Muscle of leg (tissue), 16 donors: ENCODE measurements around the gene RAD50. TPM values are rescaled to one million over a fixed set of nuclear protein-coding genes. Genes with fewer than 3 reads are reported as not detected.
"Not testable (repeated sequence)": the region's sequence is repeated elsewhere in the genome, so short reads cannot be mapped to it uniquely, and the experiment has no call there.

ENCODE experiments used
- DNase-seq: peaks from one replicate; pipeline ENCODE4 v3.0.0; 2013
- H3K27ac ChIP-seq: one replicate; pipeline ENCODE4 v1.5.1; 2013; ENCODE audit warnings: mild to moderate bottlenecking, low read length, control low read depth
- H3K27me3 ChIP-seq: one replicate; pipeline ENCODE4 v1.6.1; 2013; ENCODE audit warnings: low read length; ENCODE audit not compliant: control insufficient read depth, insufficient read depth
- H3K36me3 ChIP-seq: one replicate; pipeline ENCODE4 v1.6.1; 2013; ENCODE audit warnings: low read length; ENCODE audit not compliant: control insufficient read depth, insufficient read depth
- H3K4me1 ChIP-seq: one replicate; pipeline ENCODE4 v1.6.1; 2013; ENCODE audit warnings: low read length; ENCODE audit not compliant: control insufficient read depth, insufficient read depth
- H3K4me3 ChIP-seq: one replicate; pipeline ENCODE4 v1.5.1; 2013; ENCODE audit warnings: low read length, control low read depth
- H3K9me3 ChIP-seq: replicated peaks from 2 replicates; pipeline ENCODE4 v1.6.1; 2013; ENCODE audit warnings: low read depth, low read length; ENCODE audit not compliant: control insufficient read depth
- WGBS: methylation state at CpG from one replicate; pipeline ENCODE4 v1.1.5; 2013; ENCODE audit warnings: missing lambda C conversion rate; ENCODE audit not compliant: insufficient coverage; 5-methylcytosine and 5-hydroxymethylcytosine counted together
- long read RNA-seq, 11 donors: transcript quantifications; one replicate each; lab custom pipeline, GENCODE V29; 2026
- polyA plus RNA-seq, 8 donors: library from polyadenylated mRNA; unstranded; fragments of 120-200 nt; gene quantifications; one replicate each; pipeline versions ENCODE4 v1.2.1 to v1.2.3, GENCODE V29; 2013; ENCODE audit warnings: inconsistent platforms in 1 of 8, low replicate concordance in 1 of 8; ENCODE audit not compliant: insufficient read length in 8 of 8, insufficient read depth in 1 of 8
- total RNA-seq: library from RNA; stranded (reverse); fragments of 120-200 nt; gene quantifications from one replicate; pipeline ENCODE4 v1.2.4, GENCODE V29; 2013

Gene RAD50
- total RNA-seq, result 16.9 TPM
- polyA plus RNA-seq, result 10 to 100 TPM; 14.1 to 29.1 (median 22.2) TPM
- long read RNA-seq, donor 1, result 0 reads
- long read RNA-seq, donor 2, result 0 reads
- long read RNA-seq, donor 3, full-length matches to known transcripts, result 1 of 20 reads
- long read RNA-seq, donor 3, partial matches to known transcripts, result 19 of 20 reads
- long read RNA-seq, donor 3, other reads (novel, unspliced or antisense), result 0 of 20 reads
- long read RNA-seq, donor 4, result 0 reads
- long read RNA-seq, donor 5, partial matches to known transcripts, result 13 of 13 reads
- long read RNA-seq, donor 5, other reads (novel, unspliced or antisense), result 0 of 13 reads
- long read RNA-seq, donor 6, result 0 reads
- long read RNA-seq, donor 7, result 0 reads
- long read RNA-seq, donor 8, result 0 reads
- long read RNA-seq, donor 9, result 0 reads
- long read RNA-seq, donor 10, partial matches to known transcripts, result 6 of 6 reads
- long read RNA-seq, donor 10, other reads (novel, unspliced or antisense), result 0 of 6 reads
- long read RNA-seq, donor 11, result 0 reads

DNA sequence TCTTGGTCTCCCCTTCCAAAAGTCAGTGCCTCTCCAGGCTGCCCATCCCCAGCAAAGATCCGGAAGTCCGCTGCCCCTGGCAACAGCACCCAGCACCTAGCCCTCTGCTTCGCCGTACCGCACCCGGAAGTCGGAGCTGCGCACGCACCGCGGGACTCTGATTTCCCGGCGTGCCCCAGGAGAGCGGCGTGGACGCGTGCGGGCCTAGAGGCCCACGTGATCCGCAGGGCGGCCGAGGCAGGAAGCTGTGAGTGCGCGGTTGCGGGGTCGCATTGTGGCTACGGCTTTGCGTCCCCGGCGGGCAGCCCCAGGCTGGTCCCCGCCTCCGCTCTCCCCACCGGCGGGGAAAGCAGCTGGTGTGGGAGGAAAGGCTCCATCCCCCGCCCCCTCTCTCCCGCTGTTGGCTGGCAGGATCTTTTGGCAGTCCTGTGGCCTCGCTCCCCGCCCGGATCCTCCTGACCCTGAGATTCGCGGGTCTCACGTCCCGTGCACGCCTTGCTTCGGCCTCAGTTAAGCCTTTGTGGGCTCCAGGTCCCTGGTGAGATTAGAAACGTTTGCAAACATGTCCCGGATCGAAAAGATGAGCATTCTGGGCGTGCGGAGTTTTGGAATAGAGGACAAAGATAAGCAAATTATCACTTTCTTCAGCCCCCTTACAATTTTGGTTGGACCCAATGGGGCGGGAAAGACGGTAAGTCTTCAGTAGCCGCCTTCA lies at the start of gene RAD50:
RAD50 (plus strand) TSS at position 215 of the 715 bp plus-strand sequence; CDS start at position 563, 348 bp downstream.
- peak within 1 kb of the TSS; percentile 97 for H3K27ac ChIP-seq
- peak within 1 kb of the TSS; percentile 87 for H3K4me3 ChIP-seq
- peaks cover 4% of the 10 kb centered on the region for H3K4me1 ChIP-seq
- H3K9me3 ChIP-seq, result no peaks in the 10 kb centered on the region
- no peaks in the 10 kb centered on the region for H3K27me3 ChIP-seq
- DNase-seq, result peak; percentile 95
- H3K36me3 ChIP-seq, result peaks cover 6% of the 10 kb centered on the region
- whole genome bisulfite sequencing, result 0% methylated on average over 33 of the region's 53 CpGs

DNA sequence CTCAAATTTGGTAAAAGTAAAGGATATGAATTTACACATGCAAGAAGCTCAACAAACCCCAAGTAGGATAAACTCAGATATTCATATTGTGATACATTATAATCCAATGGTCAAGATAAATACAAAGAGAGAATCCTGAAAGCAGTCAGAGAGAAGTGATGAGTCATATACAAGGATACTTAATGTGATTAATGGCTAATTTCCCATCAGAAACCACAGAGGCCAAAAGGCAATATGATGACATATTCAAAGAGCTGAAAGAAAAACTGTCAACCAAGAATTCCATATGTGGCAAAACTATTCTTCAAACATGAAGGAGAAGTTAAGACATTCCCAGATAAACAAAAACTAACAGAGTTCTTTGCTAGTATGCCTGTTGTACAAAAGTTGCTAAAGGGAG lies 46.7 kb upstream of the RAD50 start:
- Histone ChIP-seq H3K27ac (no peak overlapping the region), H3K9me3 (peaks cover 2% of the 10 kb centered on the region), H3K36me3 (no peaks in the 10 kb centered on the region), H3K4me3 (no peak overlapping the region), H3K4me1 (peaks cover 3% of the 10 kb centered on the region), H3K27me3 (no peaks in the 10 kb centered on the region)
- no peak for DNase-seq

- not testable (repeated sequence) for DNase-seq, H3K9me3 ChIP-seq, H3K4me3 ChIP-seq, H3K27ac ChIP-seq, H3K27me3 ChIP-seq, H3K36me3 ChIP-seq, H3K4me1 ChIP-seq
- no CpG with 5 or more reads among the region's 25 CpGs for WGBS
Observed at GRCh38 chr5:132513618-132514336, 43.0 kb upstream of the RAD50 start.

DNA sequence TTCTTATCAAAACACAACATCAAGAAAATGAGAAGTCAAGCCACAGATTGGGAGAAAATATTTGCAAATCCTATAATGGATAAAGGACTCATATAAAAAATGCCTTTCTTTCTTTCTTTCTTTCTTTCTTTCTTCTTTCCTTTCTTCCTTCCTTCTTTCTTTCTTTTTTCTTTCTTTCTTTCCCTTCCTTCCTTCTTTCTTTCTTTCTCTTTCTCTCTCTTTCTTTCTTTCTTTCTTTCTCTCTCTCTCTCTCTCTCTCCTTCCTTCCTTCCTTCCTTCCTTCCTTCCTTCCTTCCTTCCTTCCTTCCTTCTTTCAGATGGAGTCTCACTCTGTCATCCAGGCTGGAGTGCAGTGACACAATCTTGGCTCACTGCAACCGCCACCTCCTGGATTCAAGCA lies 34.7 kb upstream of the RAD50 start:
- not testable (repeated sequence) for H3K4me1 ChIP-seq, H3K36me3 ChIP-seq, H3K27me3 ChIP-seq, DNase-seq, H3K9me3 ChIP-seq, H3K4me3 ChIP-seq, H3K27ac ChIP-seq
- WGBS, result no CpG with 5 or more reads among the region's 1 CpG

DNA sequence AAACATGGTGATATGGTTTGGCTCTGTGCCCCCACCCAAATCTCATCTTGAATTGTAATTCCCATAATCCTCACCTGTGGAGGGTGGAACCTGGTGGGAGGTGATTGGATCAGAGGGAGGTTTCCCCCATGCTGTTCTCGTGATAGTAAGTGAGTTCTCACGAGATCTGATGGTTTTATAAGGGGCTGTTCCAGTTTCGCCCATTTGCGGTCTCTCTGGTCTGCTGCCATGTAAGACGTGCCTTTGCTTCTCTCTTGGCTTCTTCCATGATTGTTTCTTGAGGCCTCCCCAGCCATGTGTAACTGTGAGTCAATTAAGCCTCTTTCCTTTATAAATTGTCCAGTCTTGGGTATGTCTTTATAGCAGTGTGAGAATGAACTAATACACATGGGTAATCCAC lies 31.9 kb upstream of the RAD50 start:
- H3K27me3 ChIP-seq, DNase-seq, H3K36me3 ChIP-seq, H3K27ac ChIP-seq, H3K4me1 ChIP-seq, H3K4me3 ChIP-seq, H3K9me3 ChIP-seq: not testable (repeated sequence)
- WGBS, result no CpG with 5 or more reads among the region's 5 CpGs

GRCh38 chr5:132525299-132525724 lies 31.5 kb upstream of the RAD50 start:
- Histone ChIP-seq H3K27me3 (peaks cover 3% of the 10 kb centered on the region), H3K4me3 (no peak overlapping the region), H3K9me3 (no peaks in the 10 kb centered on the region), H3K4me1 (peaks cover 2% of the 10 kb centered on the region), H3K36me3 (no peaks in the 10 kb centered on the region), H3K27ac (no peak overlapping the region)
- DNase-seq, result no peak

GRCh38 chr5:132526290-132526973 lies 30.3 kb upstream of the RAD50 start:
- no peaks in the 10 kb centered on the region for H3K9me3 ChIP-seq
- H3K4me3 ChIP-seq, result no peak overlapping the region
- H3K27ac ChIP-seq, result no peak overlapping the region
- H3K36me3 ChIP-seq, result no peaks in the 10 kb centered on the region
- DNase-seq, result peak; percentile 57
- H3K4me1 ChIP-seq, result peaks cover 2% of the 10 kb centered on the region
- H3K27me3 ChIP-seq, result peaks cover 3% of the 10 kb centered on the region
- 36% methylated on average over 11 of the region's 11 CpGs for WGBS

GRCh38 chr5:132526974-132527564 lies 29.7 kb upstream of the RAD50 start:
- Histone ChIP-seq H3K4me3 (no peak overlapping the region), H3K36me3 (no peaks in the 10 kb centered on the region), H3K9me3 (no peaks in the 10 kb centered on the region), H3K27me3 (peaks cover 5% of the 10 kb centered on the region), H3K27ac (no peak overlapping the region), H3K4me1 (peaks cover 2% of the 10 kb centered on the region)
- 67% methylated on average over 7 of the region's 8 CpGs for WGBS
- no peak for DNase-seq

DNA sequence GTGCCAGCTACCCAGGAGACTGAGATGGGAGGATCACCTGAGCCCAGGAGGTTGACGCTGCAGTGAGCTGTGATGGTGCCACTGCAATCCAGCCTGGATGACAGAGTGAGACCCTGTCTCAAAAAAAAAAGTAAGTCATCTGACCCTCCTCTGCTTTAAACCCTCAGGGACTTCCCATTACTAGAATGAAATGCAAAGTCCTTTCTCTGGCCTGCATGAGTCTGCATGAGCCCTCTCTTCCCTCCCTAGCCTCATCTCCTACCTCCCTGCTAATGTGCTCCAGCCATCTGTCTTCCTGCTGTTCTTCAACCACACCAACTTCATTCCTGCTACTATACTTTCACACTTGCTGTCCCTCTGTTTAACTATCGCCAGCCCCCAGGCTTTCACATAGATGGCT lies 28.8 kb upstream of the RAD50 start:
- no peak for DNase-seq
- Histone ChIP-seq H3K9me3 (no peaks in the 10 kb centered on the region), H3K36me3 (no peaks in the 10 kb centered on the region), H3K4me3 (no peak overlapping the region), H3K27ac (no peak overlapping the region), H3K4me1 (peaks cover 2% of the 10 kb centered on the region), H3K27me3 (peaks cover 5% of the 10 kb centered on the region)
- 88% methylated on average over 2 of the region's 2 CpGs for WGBS
